Transverse colon (tissue), 4 donors: Measurements from ENCODE around the gene GALM. TPM values are rescaled to one million over a fixed set of nuclear protein-coding genes. Genes with fewer than 3 reads are reported as not detected.

Experiments used
- DNase-seq: peaks from one replicate; pipeline ENCODE4 v3.0.0-alpha.2; 2019
- H3K27ac ChIP-seq, 4 donors: fragments of 200-600 bp; sonication (generic); 2 replicates each; pipeline ENCODE4 v1.5.1; 2016 to 2018; ENCODE audit warnings: inconsistent platforms in 4 of 4
- H3K27me3 ChIP-seq: fragments of 200-600 bp; sonication (generic); 2 replicates; pipeline ENCODE4 v1.5.1; 2017; ENCODE audit warnings: inconsistent platforms
- H3K36me3 ChIP-seq, 4 donors: fragments of 200-600 bp; sonication (generic); 2 replicates each; pipeline ENCODE4 v1.5.1; 2017 to 2019; ENCODE audit warnings: inconsistent platforms in 4 of 4
- H3K4me1 ChIP-seq, 4 donors: fragments of 200-600 bp; sonication (generic); 2 replicates each; pipeline ENCODE4 v1.5.1; 2017 to 2020; ENCODE audit warnings: inconsistent platforms in 4 of 4
- H3K4me3 ChIP-seq, 4 donors: fragments of 200-600 bp; sonication (generic); 1 replicate in 1 of 4; 2 replicates in 3 of 4; pipeline versions ENCODE4 v1.5.1 to v1.6.1; 2017 to 2019; ENCODE audit warnings: inconsistent platforms in 4 of 4
- H3K9me3 ChIP-seq, 2 donors: fragments of 200-600 bp; sonication (generic); 2 replicates each; pipeline ENCODE4 v1.5.1; 2017 to 2019; ENCODE audit warnings: inconsistent platforms in 2 of 2
- EP300 ChIP-seq: sonication (generic); formaldehyde crosslinking; IDR thresholded peaks from one replicate; pipeline ENCODE4 v1.6.1; 2017; ENCODE audit warnings: antibody characterized with exemption, low read depth
- POLR2A ChIP-seq: fragments of 450-650 bp; IDR thresholded peaks from one replicate; pipeline ENCODE4 v1.6.1; 2016; ENCODE audit warnings: antibody characterized with exemption, mild to moderate bottlenecking, moderate library complexity
- POLR2AphosphoS5 ChIP-seq, 3 donors: sonication (generic); formaldehyde crosslinking; IDR thresholded peaks; one replicate each; pipeline ENCODE4 v1.6.1; 2016; ENCODE audit warnings: antibody characterized with exemption in 3 of 3
- WGBS, 2 donors: methylation state at CpG; one replicate each; pipeline ENCODE4 v1.1.5; 2018; ENCODE audit warnings: low coverage in 1 of 2; 5-methylcytosine and 5-hydroxymethylcytosine counted together
- in situ Hi-C, 4 donors: fragments of 200-750 bp; cut with MboI; loops; one replicate each; pipeline versions ENCODE4 v1.15.0 to v1.15.1; 2017; ENCODE audit warnings: low sequenced_read_pairs in 3 of 4, low pct_ligation_motif_present in 1 of 4, low pct_unique_long_range_greater_than_20kb in 1 of 4
- intact Hi-C: fragments of 100-400 bp; cut with DNase I; formaldehyde crosslinking; loops from one replicate; pipeline ENCODE4 v1.15.1; 2023; ENCODE audit warnings: low total_unique reads
- total RNA-seq, 4 donors: library from RNA; depleted of rRNA; stranded (reverse); fragments of >200 nt; gene quantifications; one replicate each; pipeline ENCODE4 v1.1.0, GENCODE V29; 2016
- TF ChIP-seq, protein P1 (sequence below), 5 experiments: fragments of 200-600 bp in 3 of 5; fragments of 450-650 bp in 2 of 5; sonication (generic) in 3 of 5; IDR thresholded peaks; 1 replicate in 2 of 5; 2 replicates in 3 of 5; pipeline ENCODE4 v1.5.1; 2016 to 2017; ENCODE audit warnings: antibody characterized with exemption in 5 of 5, inconsistent platforms in 3 of 5, mild to moderate bottlenecking in 2 of 5, moderate library complexity in 1 of 5

Gene GALM
- total RNA-seq, 4 donors from 2014 or later = 35.5 to 80.6 (median 70.9) TPM

DNA sequence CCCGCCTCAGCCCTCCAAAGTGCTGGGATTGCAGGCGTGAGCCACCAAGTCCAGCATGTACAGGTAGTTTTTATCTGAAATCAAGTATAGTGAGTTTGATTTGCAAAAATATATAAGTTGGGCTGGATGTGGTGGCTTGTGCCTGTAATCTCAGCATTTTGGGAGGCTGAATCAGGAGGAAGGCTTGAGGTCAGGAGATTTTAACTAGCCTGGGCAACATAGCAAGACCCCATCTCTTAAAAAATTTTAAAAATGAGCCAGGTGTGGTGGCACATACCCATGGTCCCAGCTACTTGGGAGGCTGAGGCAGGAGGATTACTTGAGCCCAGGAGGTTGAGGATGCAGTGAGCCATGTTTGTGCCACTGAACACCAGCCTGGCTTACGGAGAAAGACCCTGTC lies 5.6 kb upstream of the GALM start:
- Histone ChIP-seq H3K4me3 (no peak overlapping the region), H3K27ac (no peak overlapping the region), H3K9me3 (no peaks in the 10 kb centered on the region), H3K27me3 (no peaks in the 10 kb centered on the region), H3K4me1 (no peaks in the 10 kb centered on the region), H3K36me3 (no peaks in the 10 kb centered on the region)
- in situ Hi-C loops (loop anchor here in 2 of 4 donors (10.0 kb wide), 1 partner anchor 55 kb away; the partner anchor contains the start of gene HNRNPLL (in 2 of the 2)), intact Hi-C loops (loop anchor here (10.0 kb wide), 1 partner anchor 75 kb away; no protein-coding TSS in a partner anchor)
- DNase-seq = no peak
- TF ChIP-seq EP300 (no peak), POLR2AphosphoS5 (IDR thresholded peaks at IDR 0.05) (no peak), POLR2A (no peak)
- TF ChIP-seq, protein P1, sequence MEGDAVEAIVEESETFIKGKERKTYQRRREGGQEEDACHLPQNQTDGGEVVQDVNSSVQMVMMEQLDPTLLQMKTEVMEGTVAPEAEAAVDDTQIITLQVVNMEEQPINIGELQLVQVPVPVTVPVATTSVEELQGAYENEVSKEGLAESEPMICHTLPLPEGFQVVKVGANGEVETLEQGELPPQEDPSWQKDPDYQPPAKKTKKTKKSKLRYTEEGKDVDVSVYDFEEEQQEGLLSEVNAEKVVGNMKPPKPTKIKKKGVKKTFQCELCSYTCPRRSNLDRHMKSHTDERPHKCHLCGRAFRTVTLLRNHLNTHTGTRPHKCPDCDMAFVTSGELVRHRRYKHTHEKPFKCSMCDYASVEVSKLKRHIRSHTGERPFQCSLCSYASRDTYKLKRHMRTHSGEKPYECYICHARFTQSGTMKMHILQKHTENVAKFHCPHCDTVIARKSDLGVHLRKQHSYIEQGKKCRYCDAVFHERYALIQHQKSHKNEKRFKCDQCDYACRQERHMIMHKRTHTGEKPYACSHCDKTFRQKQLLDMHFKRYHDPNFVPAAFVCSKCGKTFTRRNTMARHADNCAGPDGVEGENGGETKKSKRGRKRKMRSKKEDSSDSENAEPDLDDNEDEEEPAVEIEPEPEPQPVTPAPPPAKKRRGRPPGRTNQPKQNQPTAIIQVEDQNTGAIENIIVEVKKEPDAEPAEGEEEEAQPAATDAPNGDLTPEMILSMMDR (IDR thresholded peaks at IDR 0.05) = no peak
- WGBS, 2 donors = 92 to 97% methylated on average over 1 to 3 of the region's 3 CpGs

DNA sequence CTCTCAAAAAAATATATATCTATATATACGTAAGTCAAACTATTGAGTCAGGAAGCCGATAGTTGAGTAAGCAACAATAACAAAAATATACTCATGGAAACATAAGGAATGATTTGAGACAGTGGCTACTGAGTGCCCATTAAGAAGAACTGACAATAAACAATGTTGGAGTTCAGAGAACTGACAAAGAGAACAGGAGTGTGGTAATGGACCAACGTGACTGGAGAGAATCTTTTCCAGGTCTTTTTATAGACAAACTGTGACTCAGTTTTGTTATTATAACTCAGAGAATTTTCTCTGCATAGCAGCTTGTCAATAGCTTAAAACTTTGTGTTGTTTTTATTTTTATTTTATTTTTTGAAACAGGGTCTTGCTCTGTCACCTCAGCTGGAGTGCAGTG lies 4.6 kb upstream of the GALM start:
- Histone ChIP-seq H3K4me1 (peaks cover 0 to 3% (median 3%) of the 10 kb centered on the region in 4 donors), H3K4me3 (no peak overlapping the region), H3K9me3 (no peaks in the 10 kb centered on the region), H3K27ac (no peak overlapping the region), H3K27me3 (no peaks in the 10 kb centered on the region), H3K36me3 (no peaks in the 10 kb centered on the region)
- DNase-seq = no peak
- WGBS, 2 donors = 80 to 86% methylated on average over 3 of the region's 3 CpGs
- TF ChIP-seq POLR2AphosphoS5 (IDR thresholded peaks at IDR 0.05) (no peak), EP300 (no peak), POLR2A (no peak)
- TF ChIP-seq, protein P1 (IDR thresholded peaks at IDR 0.05) = no peak
- in situ Hi-C loops (loop anchor here in 2 of 4 donors (10.0 kb wide), 1 partner anchor 57 kb away; the partner anchor contains the start of gene HNRNPLL (in 2 of the 2)), intact Hi-C loops (loop anchor here (10.0 kb wide), 1 partner anchor 73 kb away; no protein-coding TSS in a partner anchor)

DNA sequence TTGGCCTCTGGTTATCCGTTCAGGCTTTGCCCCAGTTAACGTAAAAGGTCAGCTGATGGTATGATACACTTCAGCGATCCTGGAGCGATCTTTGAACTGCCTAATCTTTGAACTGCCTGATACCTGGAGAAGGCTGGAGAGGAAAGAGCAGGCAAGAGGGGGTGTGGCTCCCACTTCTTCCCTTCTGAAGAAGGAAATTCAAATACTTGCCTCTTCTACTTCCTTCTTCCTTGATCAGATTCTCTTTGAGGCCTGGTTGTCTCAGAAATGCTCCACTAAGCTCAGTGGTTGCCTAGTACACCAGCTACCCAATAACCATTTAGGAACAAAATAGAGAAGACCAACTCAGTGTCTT lies 619 bp downstream of the GALM start:
- Histone ChIP-seq H3K4me3 (peak overlapping the region; percentile 36 to 61 (median 48)), H3K36me3 (no peaks in the 10 kb centered on the region), H3K9me3 (no peaks in the 10 kb centered on the region), H3K4me1 (peaks cover 0 to 42% (median 15%) of the 10 kb centered on the region in 4 donors), H3K27me3 (no peaks in the 10 kb centered on the region), H3K27ac (peak overlapping the region; percentile 84 to 95 (median 90))
- intact Hi-C loops = loop anchor here (10.0 kb wide), 1 partner anchor 68 kb away; no protein-coding TSS in a partner anchor
- 1 to 23% methylated on average over 3 to 4 of the region's 4 CpGs for WGBS, 2 donors
- peak; percentile 78 for DNase-seq
- TF ChIP-seq EP300 (no peak), POLR2A (no peak), POLR2AphosphoS5 (IDR thresholded peaks at IDR 0.05) (peak in 2 of 3 donors; percentile 6 to 8)
- TF ChIP-seq, protein P1 (IDR thresholded peaks at IDR 0.05) = no peak
- in situ Hi-C loops = loop anchor here in 2 of 4 donors (10.0 kb wide), 1 partner anchor 62 kb away; the partner anchor contains the start of gene HNRNPLL (in 2 of the 2)

DNA sequence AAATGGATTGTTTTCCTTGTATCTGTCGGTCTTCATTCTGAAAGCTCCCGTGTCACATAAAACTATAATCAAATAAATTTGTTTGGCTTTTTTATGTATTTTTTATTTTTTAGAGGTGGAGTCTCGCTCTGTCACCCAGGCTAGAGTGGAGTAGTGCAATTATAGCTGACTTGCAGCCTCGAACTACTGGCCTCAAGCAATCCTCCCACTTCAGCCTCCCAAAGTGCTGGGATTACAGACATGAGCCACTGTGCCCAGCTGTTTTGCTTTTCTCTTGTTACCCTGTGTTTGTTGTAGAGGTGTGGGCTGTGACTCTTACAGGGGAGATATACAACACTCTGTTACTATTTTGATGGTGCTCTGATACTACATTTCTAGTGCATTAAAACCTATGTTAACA lies 2.2 kb downstream of the GALM start:
- Histone ChIP-seq H3K36me3 (no peaks in the 10 kb centered on the region), H3K4me3 (peak overlapping the region in 1 of 4 donors; percentile 61), H3K27ac (peak overlapping the region; percentile 84 to 95 (median 90)), H3K27me3 (no peaks in the 10 kb centered on the region), H3K9me3 (no peaks in the 10 kb centered on the region), H3K4me1 (peaks cover 0 to 47% (median 15%) of the 10 kb centered on the region in 4 donors)
- in situ Hi-C loops (loop anchor here in 2 of 4 donors (10.0 kb wide), 1 partner anchor 63 kb away; the partner anchor contains the start of gene HNRNPLL (in 2 of the 2)), intact Hi-C loops (loop anchor here (10.0 kb wide), 1 partner anchor 67 kb away; no protein-coding TSS in a partner anchor)
- 88 to 92% methylated on average over 4 of the region's 4 CpGs for WGBS, 2 donors
- TF ChIP-seq, protein P1 (IDR thresholded peaks at IDR 0.05) = no peak
- TF ChIP-seq POLR2AphosphoS5 (IDR thresholded peaks at IDR 0.05) (no peak), EP300 (no peak), POLR2A (no peak)
- no peak for DNase-seq
